GM21381 (cell line): ENCODE results near the gene MCM9.
A peak's percentile ranks its signal among the peaks of the same experiment; 100 is the strongest.

Experiments used
- ATAC-seq: cut with Tn5 transposase; IDR thresholded peaks from one replicate; pipeline ENCODE4 v1.9.1; 2021; ENCODE audit warnings: mild to moderate bottlenecking, moderate library complexity; ENCODE audit not compliant: unreplicated experiment

MCM9 gene

GRCh38 chr6:118894425-118895260, 40.3 kb downstream of the MCM9 start:
- ATAC-seq: peak; percentile 33

- ATAC-seq: peak; percentile 70
These were observed 41.0 kb downstream of the MCM9 start, which contains the start of gene ASF1A for GRCh38 chr6:118893807-118894424. ASF1A (plus strand) TSS chr6:118894152; CDS start chr6:118894414, 262 bp downstream.

- ATAC-seq: peak; percentile 6
These were observed 41.7 kb downstream of the MCM9 start for GRCh38 chr6:118893064-118893806.

- no peak for ATAC-seq
These were observed 42.5 kb downstream of the MCM9 start for GRCh38 chr6:118892355-118892991.

GRCh38 chr6:118890997-118891790, 43.8 kb downstream of the MCM9 start:
- no peak for ATAC-seq

GRCh38 chr6:118889163-118889562, 45.8 kb downstream of the MCM9 start:
- ATAC-seq: no peak

GRCh38 chr6:118886641-118887040, 48.3 kb downstream of the MCM9 start:
- ATAC-seq: no peak

GRCh38 chr6:118882314-118882905, 52.5 kb downstream of the MCM9 start:
- ATAC-seq: no peak

GRCh38 chr6:118881440-118882313, 53.3 kb downstream of the MCM9 start:
- peak; percentile 84 for ATAC-seq

- ATAC-seq: no peak
These were observed 57.2 kb downstream of the MCM9 start for GRCh38 chr6:118877806-118878205.

GRCh38 chr6:118876814-118877213, 58.1 kb downstream of the MCM9 start:
- ATAC-seq: no peak

- ATAC-seq: no peak
These were observed 58.8 kb downstream of the MCM9 start for GRCh38 chr6:118876198-118876597.

- no peak for ATAC-seq
These were observed 59.3 kb downstream of the MCM9 start for GRCh38 chr6:118875672-118876071.

GRCh38 chr6:118873239-118873638, 61.7 kb downstream of the MCM9 start:
- ATAC-seq: no peak

- no peak for ATAC-seq
These were observed 62.2 kb downstream of the MCM9 start for GRCh38 chr6:118872726-118873125.

GRCh38 chr6:118872318-118872717, 62.6 kb downstream of the MCM9 start:
- ATAC-seq: no peak

GRCh38 chr6:118871331-118871730, 63.6 kb downstream of the MCM9 start:
- ATAC-seq: no peak

GRCh38 chr6:118869894-118870589, 64.9 kb downstream of the MCM9 start:
- no peak for ATAC-seq
